Loucy (cell line): Measurements from ENCODE around the gene CEP290.

Source experiments
- EZH2phosphoT487 ChIP-seq: fragments of 200-600 bp; IDR thresholded peaks from 2 replicates; pipeline ENCODE4 v1.6.1; 2018; ENCODE audit warnings: antibody characterized with exemption, mild to moderate bottlenecking, moderate library complexity, borderline replicate concordance
- TF ChIP-seq, protein P1 (sequence below): fragments of 200-600 bp; sonication (generic); conservative IDR thresholded peaks from 2 replicates; pipeline ENCODE4 v1.5.1; 2014; ENCODE audit warnings: mild to moderate bottlenecking, antibody characterized with exemption, low read length

- TF ChIP-seq, protein P1, sequence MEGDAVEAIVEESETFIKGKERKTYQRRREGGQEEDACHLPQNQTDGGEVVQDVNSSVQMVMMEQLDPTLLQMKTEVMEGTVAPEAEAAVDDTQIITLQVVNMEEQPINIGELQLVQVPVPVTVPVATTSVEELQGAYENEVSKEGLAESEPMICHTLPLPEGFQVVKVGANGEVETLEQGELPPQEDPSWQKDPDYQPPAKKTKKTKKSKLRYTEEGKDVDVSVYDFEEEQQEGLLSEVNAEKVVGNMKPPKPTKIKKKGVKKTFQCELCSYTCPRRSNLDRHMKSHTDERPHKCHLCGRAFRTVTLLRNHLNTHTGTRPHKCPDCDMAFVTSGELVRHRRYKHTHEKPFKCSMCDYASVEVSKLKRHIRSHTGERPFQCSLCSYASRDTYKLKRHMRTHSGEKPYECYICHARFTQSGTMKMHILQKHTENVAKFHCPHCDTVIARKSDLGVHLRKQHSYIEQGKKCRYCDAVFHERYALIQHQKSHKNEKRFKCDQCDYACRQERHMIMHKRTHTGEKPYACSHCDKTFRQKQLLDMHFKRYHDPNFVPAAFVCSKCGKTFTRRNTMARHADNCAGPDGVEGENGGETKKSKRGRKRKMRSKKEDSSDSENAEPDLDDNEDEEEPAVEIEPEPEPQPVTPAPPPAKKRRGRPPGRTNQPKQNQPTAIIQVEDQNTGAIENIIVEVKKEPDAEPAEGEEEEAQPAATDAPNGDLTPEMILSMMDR = no peak
- TF ChIP-seq EZH2phosphoT487 = no peak
These were observed 37.6 kb upstream of the CEP290 start for GRCh38 chr12:88179436-88180014.
